GDM1 (cell line): ENCODE data around the gene TFIP11.

ENCODE experiments used
- DNase-seq: peaks from one replicate; lab custom pipeline; 2025; lab: John Stamatoyannopoulos, UW

The TFIP11 gene

DNA sequence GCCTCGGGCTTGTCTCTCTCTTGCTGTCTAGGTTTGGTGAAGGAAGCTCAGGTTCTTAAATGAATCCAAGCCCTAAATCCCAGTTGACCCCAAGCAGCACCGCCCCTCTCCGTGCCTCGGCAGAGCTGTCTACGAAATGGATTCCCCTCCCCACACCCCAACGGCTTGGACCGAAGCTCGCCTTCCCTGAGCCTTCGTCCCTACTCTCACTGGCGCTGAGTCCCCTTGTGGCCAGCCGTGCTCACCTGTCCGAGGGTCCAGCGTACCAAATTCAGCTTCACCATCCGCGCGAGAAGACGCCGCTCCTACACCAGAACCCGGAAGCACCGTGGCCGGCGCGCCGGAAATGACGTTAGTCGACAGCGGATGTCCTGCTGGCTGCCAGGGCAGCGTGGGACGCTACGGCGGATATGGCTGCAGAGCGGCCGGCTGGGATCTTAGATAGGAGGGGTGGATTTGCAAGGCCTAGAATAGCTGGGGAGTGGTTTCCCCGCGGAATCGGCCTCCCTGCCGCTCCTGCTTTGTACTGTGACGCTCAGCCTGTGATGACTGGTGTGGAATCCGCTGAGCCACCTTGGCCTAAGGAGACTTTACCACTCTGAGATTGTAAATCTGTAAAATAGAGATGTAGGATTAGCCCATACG is at the start of gene TFIP11:
TSS of gene TFIP11 (minus strand) at position 325 of the 645 bp plus-strand sequence. CDS start 2,201 bp downstream, outside the sequence.
- peak; percentile 76 for DNase-seq

- DNase-seq, result no peak
Observed at GRCh38 chr22:26561756-26562417, 49.6 kb upstream of the TFIP11 start.

DNA sequence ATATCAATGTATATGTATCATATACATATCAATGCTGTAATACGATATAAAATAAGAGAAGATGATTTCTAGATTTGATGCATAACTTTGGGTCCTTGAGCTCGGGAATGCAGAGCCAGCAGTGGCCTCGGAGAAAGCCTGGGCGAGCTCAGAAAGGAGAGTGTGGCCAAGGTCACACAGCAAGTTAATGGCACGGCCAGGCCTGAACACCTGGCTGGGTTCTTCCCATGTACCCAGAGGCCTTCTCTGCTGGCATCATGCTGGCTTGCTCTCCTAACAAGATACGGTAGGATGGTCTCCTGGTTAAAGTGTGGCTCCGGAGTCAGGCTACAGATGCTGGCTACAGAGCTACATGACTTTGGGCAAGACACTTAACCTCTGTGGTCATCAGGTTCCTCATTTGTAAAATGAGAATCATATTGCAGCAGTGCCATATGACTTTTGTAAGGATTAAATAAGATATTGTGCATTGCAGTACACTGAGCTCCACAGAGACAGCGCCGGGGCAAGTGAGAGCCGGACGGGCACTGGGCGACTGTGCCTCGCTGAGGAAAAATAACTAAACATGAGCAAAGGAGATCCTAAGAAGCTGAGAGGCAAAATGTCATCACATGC is 47.8 kb upstream of the TFIP11 start:
- no peak for DNase-seq

- DNase-seq, result no peak
Observed at GRCh38 chr22:26558248-26558895, 46.1 kb upstream of the TFIP11 start.

DNA sequence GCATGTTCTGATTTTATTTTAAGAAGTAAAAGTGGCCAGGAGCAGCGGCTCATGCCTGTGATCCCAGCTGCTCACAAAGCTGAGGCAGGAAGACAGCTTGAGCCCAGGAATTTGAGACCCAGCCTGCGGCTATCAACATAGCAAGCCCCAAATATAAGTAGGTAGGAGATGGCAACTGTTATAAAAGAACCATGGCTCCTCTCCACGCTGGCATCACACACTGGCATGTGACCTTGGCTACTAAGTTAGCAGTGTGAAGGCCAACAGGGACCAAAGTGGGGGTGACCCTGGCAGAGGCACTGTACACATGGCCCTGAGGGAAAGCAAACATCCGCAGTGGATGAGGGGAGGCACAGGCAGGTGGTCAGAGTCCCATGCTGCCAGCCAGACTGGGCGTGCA is 44.6 kb upstream of the TFIP11 start:
- DNase-seq, result no peak

DNA sequence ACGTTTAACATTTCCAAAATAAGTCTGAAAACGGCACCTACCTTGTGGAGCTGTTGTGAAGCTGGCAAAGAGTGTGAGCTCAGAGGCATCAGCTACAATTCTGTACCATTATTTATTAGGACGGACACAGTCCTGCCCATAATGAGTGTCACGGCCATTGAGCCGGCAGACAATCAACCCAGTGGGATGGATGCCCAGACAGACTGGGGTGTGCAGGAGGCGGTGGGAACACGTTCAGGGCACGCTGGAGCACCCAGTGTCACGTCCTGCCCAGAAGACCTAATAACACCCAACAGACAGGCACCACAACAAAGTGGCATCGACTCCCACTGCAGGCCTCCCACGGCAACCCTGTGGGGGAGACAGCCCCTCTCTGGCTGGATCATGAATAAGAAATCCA is 43.2 kb upstream of the TFIP11 start:
- no peak for DNase-seq

- DNase-seq, result no peak
Observed at GRCh38 chr22:26554956-26555355, 42.7 kb upstream of the TFIP11 start.

DNA sequence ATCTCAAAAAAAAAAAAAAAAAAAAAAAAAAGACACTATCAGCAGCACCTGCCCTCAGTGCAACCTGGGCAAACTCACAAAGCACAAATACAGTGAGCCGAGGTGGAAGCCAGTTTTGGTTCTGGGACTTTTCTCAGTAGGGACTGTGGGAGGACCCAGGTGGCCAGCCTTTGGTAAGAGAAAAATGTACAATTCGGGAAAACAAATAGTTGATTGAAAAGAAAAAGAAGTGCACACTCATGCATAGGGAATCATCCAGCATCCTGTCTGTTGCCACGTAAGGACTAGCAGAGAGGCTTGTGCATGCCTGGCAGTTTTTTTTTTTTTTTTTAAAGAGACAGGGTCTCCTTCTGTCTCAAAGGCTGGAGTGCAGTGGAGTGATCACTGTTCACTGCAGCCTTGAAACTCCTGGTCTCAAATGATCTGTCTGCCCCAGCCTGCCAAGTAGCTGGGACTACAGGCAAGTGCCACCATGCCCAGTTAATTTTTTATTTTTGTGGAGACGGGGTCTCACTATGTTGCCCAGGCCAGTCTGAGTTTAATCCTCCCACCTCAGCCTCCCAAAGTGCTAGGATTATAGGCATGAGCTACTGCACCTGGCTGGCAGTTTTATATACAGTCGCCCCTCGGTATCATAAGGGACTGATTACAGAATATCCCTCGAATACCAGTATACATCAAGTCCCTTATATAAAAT is 40.9 kb upstream of the TFIP11 start:
- peak; percentile 7 for DNase-seq

DNA sequence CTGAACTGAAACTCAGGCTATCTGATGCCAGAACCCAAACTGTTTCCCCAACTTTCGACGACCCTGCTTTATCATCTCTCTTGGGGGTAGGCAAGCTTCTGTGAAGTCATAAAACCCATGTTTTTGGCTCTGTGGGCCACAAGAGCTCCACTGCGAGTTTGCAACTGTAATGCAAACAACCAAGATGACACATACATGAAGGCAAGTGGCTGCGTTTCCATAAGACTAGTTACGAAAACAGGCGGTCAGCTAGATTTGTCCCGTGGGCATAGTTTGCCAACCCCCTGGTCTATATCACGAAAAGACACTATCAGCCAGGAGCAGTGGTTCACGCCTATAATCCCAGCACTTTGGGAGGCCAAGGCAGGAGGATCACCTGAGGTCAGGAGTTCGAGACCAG is 40.2 kb upstream of the TFIP11 start:
- no peak for DNase-seq

DNA sequence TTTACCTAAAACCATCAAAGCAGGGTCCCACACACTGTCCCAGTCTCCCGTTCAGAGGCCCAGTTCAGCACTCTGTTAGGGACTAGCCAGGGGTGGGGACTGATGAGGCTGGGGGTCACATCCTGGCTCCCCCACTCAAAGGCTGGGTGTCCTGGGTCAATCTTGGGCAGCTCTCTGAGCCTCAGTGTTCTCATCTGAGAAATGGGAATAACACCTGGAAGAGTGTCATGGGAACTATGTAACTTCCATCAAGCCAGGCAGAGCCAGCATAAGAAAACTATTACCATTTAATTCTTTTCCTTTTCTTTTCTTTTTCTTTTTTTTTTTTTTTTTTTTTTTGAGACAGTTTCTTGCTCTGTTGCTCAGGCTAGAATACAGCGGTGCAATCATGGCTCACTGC is 39.3 kb upstream of the TFIP11 start:
- no peak for DNase-seq

DNA sequence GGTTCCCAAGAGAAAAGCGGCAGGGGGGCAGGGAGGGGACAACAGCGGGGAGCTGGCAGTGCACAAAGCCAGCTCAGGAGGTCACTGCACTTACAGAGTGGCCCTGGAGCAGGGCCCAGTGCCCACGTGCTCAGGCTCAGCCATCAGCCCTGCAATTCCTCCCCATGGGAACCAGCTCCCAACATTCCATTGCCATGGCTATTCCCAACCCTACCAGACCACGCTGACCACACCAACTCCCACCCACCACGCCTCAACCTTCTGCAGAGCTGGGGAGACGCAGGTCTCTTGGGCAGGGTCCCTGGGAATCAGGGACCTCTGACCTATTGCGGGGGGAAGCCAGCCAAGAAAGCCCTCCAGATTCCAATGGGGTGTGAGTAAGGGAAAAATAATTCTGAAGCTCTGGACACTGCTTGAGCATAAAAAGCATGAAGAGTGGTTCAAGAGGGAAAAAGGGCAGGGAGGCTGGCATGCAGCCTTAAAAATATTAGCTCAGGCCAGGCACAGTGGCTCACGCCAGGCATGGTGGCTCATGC is 38.3 kb upstream of the TFIP11 start:
- DNase-seq, result no peak

GRCh38 chr22:26549902-26550497 is 37.7 kb upstream of the TFIP11 start:
- DNase-seq, result no peak

DNA sequence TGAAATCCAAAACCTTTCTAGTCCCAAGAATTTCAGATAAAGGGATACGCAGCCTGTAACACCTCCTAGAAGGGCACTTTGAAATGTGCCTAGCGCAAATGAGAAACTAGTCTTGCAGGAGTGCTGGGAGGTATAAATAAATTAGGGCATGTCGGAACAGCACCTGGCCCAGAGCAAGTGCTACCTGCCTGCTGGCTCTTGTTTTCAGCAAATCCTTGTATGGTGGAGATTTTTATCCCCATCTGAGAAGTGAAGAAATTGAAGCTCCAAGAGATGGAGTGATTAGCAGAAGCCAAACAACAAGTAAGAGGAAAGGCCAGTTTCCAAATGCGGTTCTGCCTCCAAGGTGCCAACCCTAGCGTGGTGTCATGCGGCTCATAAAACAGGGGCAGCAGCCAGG is 36.7 kb upstream of the TFIP11 start:
- no peak for DNase-seq

DNA sequence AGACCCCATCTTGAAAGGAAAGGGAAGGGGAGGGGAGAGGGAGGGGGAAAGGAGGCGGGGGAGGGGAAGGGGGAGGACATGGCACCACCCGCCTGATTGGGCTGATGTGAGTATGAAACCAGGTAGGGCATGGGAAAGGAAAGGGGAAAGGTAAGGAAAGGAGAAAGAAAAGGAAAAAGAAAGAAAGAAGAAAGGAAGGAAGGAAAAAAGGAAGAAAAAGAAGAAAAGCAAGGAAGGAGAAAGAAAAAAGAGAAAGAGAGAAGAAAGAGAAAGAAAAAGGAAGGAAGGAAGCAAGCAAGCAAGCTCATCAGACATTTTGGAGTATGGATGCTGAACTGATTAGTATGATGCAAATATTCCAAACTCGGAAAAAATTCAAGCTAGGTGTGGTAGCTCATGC is 36.0 kb upstream of the TFIP11 start:
- no peak for DNase-seq

GRCh38 chr22:26547837-26548236 is 35.6 kb upstream of the TFIP11 start:
- DNase-seq, result no peak

DNA sequence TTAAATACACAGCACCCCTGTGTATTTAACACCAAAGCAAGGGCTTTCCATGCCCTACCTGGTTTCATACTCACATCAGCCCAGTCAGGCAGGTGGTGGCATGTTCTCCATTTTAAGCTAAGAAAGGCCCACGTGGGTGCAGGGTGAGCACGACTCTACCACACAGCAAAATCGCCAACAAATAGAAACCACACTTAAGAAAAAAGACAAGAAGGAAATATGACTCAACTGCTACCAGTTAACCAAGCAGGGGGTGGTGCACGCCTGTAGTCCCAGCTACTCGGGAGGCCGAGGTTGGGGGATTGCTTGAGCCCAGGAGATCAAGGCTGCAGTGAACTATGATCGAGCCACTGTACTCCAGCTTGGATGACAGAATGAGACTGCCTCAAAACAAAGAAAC is 35.2 kb upstream of the TFIP11 start:
- no peak for DNase-seq

GRCh38 chr22:26546282-26546681 is 34.0 kb upstream of the TFIP11 start:
- DNase-seq, result no peak

DNA sequence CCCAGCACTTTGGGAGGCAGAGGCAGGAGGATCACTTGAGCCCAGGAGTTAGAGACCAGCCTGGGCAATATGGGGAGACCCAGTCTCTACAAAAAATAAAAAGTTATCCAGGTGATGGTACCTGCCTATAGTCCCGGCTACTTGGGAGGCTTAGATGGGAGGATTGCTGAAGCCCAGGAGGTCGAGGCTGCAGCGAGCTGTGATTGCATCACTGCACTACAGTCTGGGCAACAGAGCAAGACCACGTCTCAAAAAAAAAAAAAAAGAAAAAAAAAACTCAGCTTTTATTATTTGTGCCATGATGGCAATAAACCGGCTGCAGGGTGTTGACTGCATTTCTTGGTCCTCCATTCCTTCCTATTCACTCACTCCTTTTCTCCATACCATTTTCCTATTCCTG is 33.6 kb upstream of the TFIP11 start:
- DNase-seq, result no peak

DNA sequence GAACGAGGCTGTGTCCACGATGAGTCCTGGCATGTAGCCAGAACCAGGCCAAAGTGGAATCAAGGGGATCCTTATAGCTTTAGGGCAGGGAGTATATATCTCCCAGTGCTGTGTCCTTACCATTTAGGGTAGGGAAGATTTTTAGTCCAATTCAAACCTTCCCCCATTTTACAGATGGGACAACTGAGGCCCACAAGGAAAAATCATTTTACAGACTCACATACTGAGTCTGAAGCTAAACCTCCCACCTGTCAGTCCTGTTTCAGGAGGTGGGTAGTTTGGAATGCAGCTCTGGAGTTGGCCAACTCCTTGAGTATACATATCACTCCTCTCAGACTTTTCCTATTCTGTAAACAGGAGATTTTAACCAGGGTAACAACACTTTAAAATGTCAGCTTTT is 33.1 kb upstream of the TFIP11 start:
- DNase-seq, result no peak

DNA sequence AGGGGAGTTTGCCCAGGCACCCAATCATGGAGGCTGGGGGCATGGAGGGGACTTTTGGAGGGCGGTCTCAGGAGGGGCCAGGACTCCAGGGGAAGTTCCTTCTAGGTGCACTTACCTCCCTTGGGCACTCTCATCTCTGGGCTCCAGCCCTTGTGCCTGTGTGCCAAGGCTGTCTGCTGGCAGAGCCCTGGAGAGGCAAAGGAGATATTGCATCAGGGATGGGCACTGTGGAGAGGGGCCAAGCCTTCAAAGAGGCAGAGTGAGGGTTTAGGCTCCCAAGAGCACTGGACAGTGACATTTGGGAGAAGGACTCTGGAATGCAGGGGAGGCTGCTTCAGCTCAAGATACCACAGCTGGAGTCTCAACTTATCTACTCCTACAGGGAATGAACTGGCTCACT is 32.2 kb upstream of the TFIP11 start:
- no peak for DNase-seq

- peak; percentile 47 for DNase-seq
Observed at GRCh38 chr22:26542831-26543230, 30.6 kb upstream of the TFIP11 start.
